Raji (cell line): Measurements from ENCODE around the gene GNAL.

Experiments used
- POLR2A ChIP-seq: IDR thresholded peaks from 2 replicates; pipeline ENCODE4 v1.6.1; 2011; ENCODE audit warnings: low read depth, low read length, control low read depth; ENCODE audit not compliant: insufficient read depth

The GNAL gene

GRCh38 chr18:11859282-11859830 is 170.3 kb downstream of the GNAL start:
- no peak for TF ChIP-seq POLR2A

- TF ChIP-seq POLR2A: no peak
These were observed 170.9 kb downstream of the GNAL start for GRCh38 chr18:11859903-11860407.

- TF ChIP-seq POLR2A: no peak
These were observed 171.8 kb downstream of the GNAL start for GRCh38 chr18:11860594-11861450.

- no peak for TF ChIP-seq POLR2A
These were observed 172.7 kb downstream of the GNAL start for GRCh38 chr18:11861583-11862288.

GRCh38 chr18:11862468-11863137 is 173.5 kb downstream of the GNAL start:
- no peak for TF ChIP-seq POLR2A

GRCh38 chr18:11864471-11864870 is 175.4 kb downstream of the GNAL start:
- no peak for TF ChIP-seq POLR2A

- TF ChIP-seq POLR2A: no peak
These were observed 176.0 kb downstream of the GNAL start for GRCh38 chr18:11865071-11865470.

GRCh38 chr18:11866329-11866728 is 177.3 kb downstream of the GNAL start:
- no peak for TF ChIP-seq POLR2A

GRCh38 chr18:11866764-11867163 is 177.7 kb downstream of the GNAL start:
- TF ChIP-seq POLR2A: no peak

GRCh38 chr18:11868230-11868629 is 179.2 kb downstream of the GNAL start:
- no peak for TF ChIP-seq POLR2A

GRCh38 chr18:11871501-11871900 is 182.4 kb downstream of the GNAL start:
- TF ChIP-seq POLR2A: no peak

- no peak for TF ChIP-seq POLR2A
These were observed 183.5 kb downstream of the GNAL start for GRCh38 chr18:11872479-11873136.

GRCh38 chr18:11873670-11874340 is 184.7 kb downstream of the GNAL start:
- no peak for TF ChIP-seq POLR2A

GRCh38 chr18:11874676-11875075 is 185.6 kb downstream of the GNAL start:
- no peak for TF ChIP-seq POLR2A
